Suppressor macrophage treated with lipopolysaccharide for 1 hour (primary cell): ENCODE results near the gene FGF14.

Source experiments
- DNase-seq, 3 donors: peaks; one replicate each; pipeline ENCODE4 v3.0.0-alpha.2; 2020 to 2022

The FGF14 gene

DNA sequence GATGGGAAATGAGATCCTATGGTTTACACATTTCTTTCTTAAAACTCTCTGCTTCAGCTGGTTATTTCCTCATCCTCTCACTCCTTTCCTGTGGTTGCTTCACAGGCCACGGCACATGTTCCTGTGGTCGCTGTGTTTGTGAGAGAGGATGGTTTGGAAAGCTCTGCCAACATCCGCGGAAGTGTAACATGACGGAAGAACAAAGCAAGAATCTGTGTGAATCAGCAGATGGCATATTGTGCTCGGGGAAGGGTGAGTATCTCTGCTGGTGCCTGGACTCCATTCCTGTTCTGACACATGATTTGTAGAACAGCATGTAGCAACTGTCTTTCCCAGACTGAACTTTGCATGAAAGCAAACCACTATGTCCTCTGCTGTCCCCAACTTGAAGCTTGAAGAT, 695.2 kb downstream of the FGF14 start:
- DNase-seq: peak; percentile 36 to 61 (median 45)

GRCh38 chr13:101703838-101704237, 698.0 kb downstream of the FGF14 start:
- DNase-seq: no peak

- no peak for DNase-seq
These were observed 698.8 kb downstream of the FGF14 start for GRCh38 chr13:101703081-101703480.

DNA sequence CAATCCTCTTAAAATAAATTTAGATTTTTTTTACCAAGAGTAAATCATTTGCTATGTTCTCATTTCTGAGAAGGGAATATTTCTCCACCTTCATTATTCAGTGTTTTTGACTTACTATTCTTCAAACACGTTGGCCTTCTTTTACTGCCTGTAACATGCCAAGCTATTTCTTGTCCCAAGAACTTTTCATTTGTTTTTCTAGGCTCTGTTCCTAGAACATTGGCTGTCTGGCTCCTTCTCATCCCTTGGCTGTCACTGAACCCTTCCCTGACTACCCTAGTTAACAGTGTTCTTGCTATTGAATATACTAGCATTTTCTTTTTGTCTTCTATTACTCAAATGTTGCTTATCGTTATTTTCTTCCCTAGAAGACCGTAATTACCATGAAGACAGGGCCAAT, 701.2 kb downstream of the FGF14 start:
- DNase-seq: no peak

DNA sequence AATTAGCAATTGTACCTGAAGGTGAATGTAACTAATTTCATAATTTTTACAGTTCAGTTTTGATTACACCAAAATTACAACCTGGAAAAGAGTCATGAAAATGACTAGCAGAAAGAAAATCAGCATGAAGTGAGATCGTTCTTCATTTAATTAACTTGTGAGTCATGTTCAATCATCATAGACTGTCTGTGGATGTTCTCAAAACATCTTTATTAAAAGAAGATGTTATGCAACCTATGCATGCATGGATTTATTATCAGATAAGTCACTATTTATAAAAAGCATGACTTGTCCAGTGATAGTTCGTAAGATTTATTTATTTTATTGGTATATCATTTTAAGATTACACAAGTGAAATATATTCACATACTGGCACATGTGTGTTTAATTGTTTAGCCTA, 703.4 kb downstream of the FGF14 start:
- no peak for DNase-seq

DNA sequence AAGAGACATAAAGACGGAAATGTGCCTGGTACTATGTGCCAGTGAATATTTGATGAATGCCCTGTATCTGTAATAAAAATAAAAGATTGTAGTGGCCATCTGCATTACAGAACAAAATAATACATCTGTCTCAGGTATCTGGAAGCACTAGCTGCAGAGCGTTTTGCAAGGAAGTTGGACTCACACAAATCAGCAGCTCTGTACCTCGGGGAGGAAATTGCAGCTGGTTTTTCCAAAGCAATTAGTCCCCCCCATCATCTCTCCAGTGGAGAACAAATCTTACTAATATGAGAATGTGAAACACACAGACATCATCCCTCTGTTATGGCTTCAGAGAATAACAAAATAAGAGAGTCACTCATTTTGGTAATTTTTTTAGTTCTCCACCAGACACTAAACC, 704.1 kb downstream of the FGF14 start:
- DNase-seq: no peak

DNA sequence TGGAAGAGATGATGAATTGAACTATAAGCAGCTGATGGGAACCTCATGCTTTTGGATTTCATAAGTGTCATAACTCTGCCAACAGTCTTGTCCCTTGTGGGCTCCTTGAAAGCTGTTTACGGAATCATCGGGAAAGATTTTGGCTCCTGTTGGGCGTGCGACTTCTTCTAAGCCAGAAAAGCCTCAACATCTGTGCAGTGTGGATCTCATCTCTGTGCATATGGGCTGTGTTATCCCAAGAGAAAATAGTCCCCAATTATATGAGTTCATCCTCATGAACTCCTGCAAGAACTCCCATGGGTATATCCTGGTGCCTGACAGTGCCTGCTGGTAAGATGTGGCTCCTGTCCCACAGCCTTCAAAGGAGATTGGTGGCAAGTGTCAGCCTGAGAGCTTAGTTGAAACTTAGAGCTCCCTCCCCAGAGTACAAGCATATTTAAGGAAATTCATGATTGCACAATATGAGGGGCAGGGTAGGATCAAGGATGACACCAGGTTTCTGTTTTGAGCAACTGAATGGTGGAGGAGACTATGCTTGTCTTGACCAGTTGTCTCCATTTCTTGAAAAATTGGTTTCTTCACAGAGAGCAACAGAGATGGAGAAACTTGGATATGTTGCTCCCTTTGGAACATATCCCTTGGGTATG, 705.9 kb downstream of the FGF14 start:
- DNase-seq: no peak

DNA sequence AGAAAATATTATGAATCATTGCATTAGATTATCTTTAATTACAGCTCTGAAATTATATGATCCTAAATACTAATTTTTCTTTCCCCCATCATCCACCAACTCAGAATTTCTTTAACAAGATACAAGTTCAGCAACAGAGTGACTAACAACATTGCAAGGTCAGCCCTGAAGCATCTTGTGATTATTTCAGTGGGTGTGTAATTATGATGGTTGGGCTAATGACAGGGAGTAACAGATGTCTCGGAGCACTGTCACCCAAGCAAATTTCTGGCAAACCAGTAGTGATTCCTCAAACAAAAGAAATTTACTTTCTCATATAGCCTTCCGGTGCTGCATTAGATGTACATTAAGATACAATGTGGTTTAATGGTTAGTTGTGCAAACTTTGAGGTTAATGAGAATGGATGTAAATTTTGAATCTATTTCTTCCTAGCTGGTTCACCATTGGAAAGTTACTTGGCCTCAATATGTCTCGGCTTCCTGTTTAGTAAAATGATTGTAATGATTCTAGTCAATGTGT, 710.4 kb downstream of the FGF14 start:
- no peak for DNase-seq

DNA sequence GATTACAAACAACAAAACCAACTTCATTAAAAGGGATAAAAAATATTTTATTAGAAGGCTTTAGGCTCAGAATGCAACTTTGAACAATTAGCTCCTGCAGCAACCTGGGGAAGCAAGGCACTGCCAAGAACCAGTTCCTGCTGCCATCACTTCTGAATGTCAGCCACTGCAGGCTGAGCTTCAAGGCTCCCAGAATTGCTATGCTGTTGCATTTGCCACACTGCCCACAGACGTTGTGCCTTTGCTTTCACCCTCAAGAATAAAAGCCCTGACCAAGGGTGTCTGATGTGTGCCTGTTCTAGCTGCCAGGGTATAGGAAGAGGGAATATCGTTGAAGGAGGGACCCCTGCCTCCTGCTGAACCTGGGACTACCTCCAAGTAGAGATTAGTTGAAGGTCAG, 711.0 kb downstream of the FGF14 start:
- no peak for DNase-seq

- DNase-seq: no peak
These were observed 715.8 kb downstream of the FGF14 start for GRCh38 chr13:101686003-101686402.

DNA sequence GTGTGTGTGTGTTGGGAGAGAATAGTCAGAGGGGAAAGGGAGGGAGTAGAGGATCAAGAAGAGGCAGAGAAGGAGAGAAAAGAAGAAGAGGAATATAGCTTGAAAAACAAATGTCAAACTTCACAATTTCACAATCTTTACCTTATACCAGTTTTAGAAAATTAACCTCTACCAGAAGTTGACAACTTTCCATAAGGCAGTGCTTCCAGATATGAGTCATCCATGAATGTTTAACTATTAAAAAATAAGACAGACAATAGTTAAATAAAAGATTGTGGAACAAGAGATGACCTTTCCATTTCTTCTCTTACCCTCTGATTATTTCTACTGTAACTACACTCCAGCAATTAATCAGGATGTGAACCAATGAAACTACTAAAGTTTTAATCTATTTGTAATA, 720.0 kb downstream of the FGF14 start:
- no peak for DNase-seq

GRCh38 chr13:101673360-101674105, 728.3 kb downstream of the FGF14 start:
- DNase-seq: no peak

GRCh38 chr13:101661839-101662238, 740.0 kb downstream of the FGF14 start:
- DNase-seq: no peak
